MM.1S (cell line): ENCODE measurements around the gene DPP6.

Experiments used
- DNase-seq: peaks from one replicate; pipeline ENCODE4 v3.0.0-alpha.2; 2015
- H2AFZ ChIP-seq: fragments of 300-600 bp; sonication (generic); 2 replicates; pipeline ENCODE4 v1.6.0; 2016; ENCODE audit warnings: antibody characterized with exemption, low read length
- H3F3A ChIP-seq: fragments of 300-600 bp; sonication (generic); 2 replicates; pipeline ENCODE4 v1.6.1; 2016; ENCODE audit warnings: mild to moderate bottlenecking, antibody characterized with exemption, low read length, moderate library complexity, mixed read lengths; ENCODE audit not compliant: insufficient read depth
- H3K27ac ChIP-seq: fragments of 300-600 bp; sonication (generic); 2 replicates; pipeline ENCODE4 v1.5.1; 2016; ENCODE audit warnings: mild to moderate bottlenecking, low read length
- H3K27me3 ChIP-seq: fragments of 300-600 bp; sonication (generic); replicated peaks from 2 replicates; pipeline ENCODE4 v1.6.0; 2016; ENCODE audit warnings: low read length; ENCODE audit not compliant: insufficient read depth
- H3K36me3 ChIP-seq: fragments of 300-600 bp; sonication (generic); replicated peaks from 2 replicates; pipeline ENCODE4 v1.6.1; 2016; ENCODE audit warnings: mild to moderate bottlenecking, low read length, mixed read lengths; ENCODE audit not compliant: insufficient read depth
- H3K4me1 ChIP-seq: fragments of 300-600 bp; sonication (generic); 2 replicates; pipeline ENCODE4 v1.6.1; 2016; ENCODE audit warnings: low read length, mixed read lengths
- H3K4me2 ChIP-seq: fragments of 300-600 bp; sonication (generic); 2 replicates; pipeline ENCODE4 v1.6.0; 2016; ENCODE audit warnings: low read depth, low read length
- H3K4me3 ChIP-seq: fragments of 300-600 bp; sonication (generic); 2 replicates; pipeline ENCODE4 v1.5.1; 2016; ENCODE audit warnings: low read length, mixed read lengths
- H3K79me2 ChIP-seq: fragments of 300-600 bp; sonication (generic); 2 replicates; pipeline ENCODE4 v1.6.1; 2016; ENCODE audit warnings: mixed run types, low read length, mixed read lengths
- H3K9ac ChIP-seq: fragments of 300-600 bp; sonication (generic); 2 replicates; pipeline ENCODE4 v1.6.1; 2016; ENCODE audit warnings: low read length, mixed read lengths
- H3K9me2 ChIP-seq: fragments of 300-600 bp; sonication (generic); replicated peaks from 2 replicates; pipeline ENCODE4 v1.6.1; 2016; ENCODE audit warnings: mild to moderate bottlenecking, low read length, mixed read lengths; ENCODE audit not compliant: insufficient read depth
- H3K9me3 ChIP-seq: fragments of 300-600 bp; sonication (generic); replicated peaks from 2 replicates; pipeline ENCODE4 v1.6.1; 2016; ENCODE audit warnings: mild to moderate bottlenecking, low read length, mixed read lengths; ENCODE audit not compliant: insufficient read depth
- H4K20me1 ChIP-seq: fragments of 300-600 bp; sonication (generic); 2 replicates; pipeline ENCODE4 v1.6.1; 2016; ENCODE audit warnings: mild to moderate bottlenecking, low read length, moderate library complexity, mixed read lengths; ENCODE audit not compliant: insufficient read depth
- EZH2 ChIP-seq: fragments of 300-600 bp; sonication (generic); optimal IDR thresholded peaks from 2 replicates; pipeline ENCODE3; 2017; ENCODE audit warnings: low read depth, mild to moderate bottlenecking, antibody characterized with exemption, low read length, mixed read lengths
- EZH2phosphoT487 ChIP-seq: fragments of 300-600 bp; sonication (generic); IDR thresholded peaks from 2 replicates; pipeline ENCODE4 v1.6.1; 2018; ENCODE audit warnings: antibody characterized with exemption, low read length
- TF ChIP-seq, protein P1 (sequence below): fragments of 300-600 bp; sonication (generic); IDR thresholded peaks from 2 replicates; pipeline ENCODE4 v1.5.1; 2016; ENCODE audit warnings: antibody characterized with exemption, low read length, mixed read lengths

Gene DPP6

DNA sequence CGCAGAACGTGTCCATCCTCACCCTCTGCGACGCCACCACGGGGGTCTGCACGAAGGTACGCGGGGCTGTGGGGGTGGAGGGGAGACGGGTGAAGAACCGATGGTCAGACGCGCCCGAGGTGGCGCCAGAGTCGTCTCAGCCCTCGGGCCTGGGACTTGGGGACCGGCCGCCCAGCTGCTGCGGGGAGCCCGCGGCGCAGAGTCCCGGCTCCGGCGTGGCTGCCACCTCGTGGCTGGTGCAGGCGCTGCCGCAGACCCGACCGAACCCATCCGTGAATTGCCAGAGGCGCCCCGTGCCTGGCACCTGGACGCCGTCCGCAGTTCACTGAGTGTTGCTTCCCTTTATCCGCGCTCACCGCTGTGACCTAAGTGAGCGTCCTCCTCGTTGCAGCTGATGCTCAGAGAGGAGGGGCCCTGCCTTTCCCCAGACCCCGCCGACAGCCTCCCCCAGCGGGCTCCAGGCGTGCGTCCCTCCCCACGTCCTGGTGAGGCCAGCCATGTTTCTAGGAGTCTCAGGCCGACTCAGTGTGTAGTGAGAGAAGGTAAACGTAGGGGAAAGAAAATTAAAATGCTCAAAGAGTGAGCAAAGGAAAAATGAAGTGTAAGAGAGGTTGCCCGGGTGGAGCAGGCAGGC is 742.1 kb downstream of the DPP6 start:
- H4K20me1 ChIP-seq = no peaks in the 10 kb centered on the region
- no peak overlapping the region for H3K4me2 ChIP-seq
- TF ChIP-seq EZH2phosphoT487 (no peak), EZH2 (no peak)
- TF ChIP-seq, protein P1, sequence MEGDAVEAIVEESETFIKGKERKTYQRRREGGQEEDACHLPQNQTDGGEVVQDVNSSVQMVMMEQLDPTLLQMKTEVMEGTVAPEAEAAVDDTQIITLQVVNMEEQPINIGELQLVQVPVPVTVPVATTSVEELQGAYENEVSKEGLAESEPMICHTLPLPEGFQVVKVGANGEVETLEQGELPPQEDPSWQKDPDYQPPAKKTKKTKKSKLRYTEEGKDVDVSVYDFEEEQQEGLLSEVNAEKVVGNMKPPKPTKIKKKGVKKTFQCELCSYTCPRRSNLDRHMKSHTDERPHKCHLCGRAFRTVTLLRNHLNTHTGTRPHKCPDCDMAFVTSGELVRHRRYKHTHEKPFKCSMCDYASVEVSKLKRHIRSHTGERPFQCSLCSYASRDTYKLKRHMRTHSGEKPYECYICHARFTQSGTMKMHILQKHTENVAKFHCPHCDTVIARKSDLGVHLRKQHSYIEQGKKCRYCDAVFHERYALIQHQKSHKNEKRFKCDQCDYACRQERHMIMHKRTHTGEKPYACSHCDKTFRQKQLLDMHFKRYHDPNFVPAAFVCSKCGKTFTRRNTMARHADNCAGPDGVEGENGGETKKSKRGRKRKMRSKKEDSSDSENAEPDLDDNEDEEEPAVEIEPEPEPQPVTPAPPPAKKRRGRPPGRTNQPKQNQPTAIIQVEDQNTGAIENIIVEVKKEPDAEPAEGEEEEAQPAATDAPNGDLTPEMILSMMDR = peak; percentile 14; the same call in 1 of the 2 replicates
- no peak overlapping the region for H3K4me3 ChIP-seq
- DNase-seq = no peak
- H3K9ac ChIP-seq = no peak overlapping the region
- H3F3A ChIP-seq = no peaks in the 10 kb centered on the region
- peaks cover 6% of the 10 kb centered on the region; the same call in 1 of the 2 replicates for H3K27me3 ChIP-seq
- no peaks in the 10 kb centered on the region for H3K36me3 ChIP-seq
- H3K79me2 ChIP-seq = no peaks in the 10 kb centered on the region
- no peaks in the 10 kb centered on the region for H3K4me1 ChIP-seq
- no peaks in the 10 kb centered on the region for H3K9me2 ChIP-seq
- H3K27ac ChIP-seq = no peak overlapping the region
- H3K9me3 ChIP-seq = no peaks in the 10 kb centered on the region
- no peak overlapping the region for H2AFZ ChIP-seq

DNA sequence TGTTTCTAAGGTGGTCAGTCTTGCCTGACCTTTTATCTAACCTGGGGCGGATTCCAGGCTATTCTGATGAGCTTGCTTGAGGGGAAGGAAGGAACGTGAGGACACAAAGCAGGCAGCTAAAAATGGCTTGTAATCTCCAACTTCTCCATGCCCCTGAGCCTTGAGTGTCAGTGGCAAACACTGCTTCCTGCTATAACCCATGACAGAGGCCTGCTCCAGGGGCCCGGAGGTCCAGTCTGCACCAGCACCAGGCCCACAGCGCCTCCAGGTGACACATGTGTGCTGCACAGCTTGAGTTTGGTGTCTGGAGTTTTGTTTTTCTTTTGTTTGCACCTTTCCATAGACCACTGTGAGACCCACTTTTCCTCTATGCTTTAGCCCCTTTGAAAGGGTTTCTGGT is 742.8 kb downstream of the DPP6 start:
- Histone ChIP-seq H3K27me3 (peaks cover 7% of the 10 kb centered on the region; the same call in 1 of the 2 replicates), H3K79me2 (no peaks in the 10 kb centered on the region), H3K9me3 (no peaks in the 10 kb centered on the region), H3K4me2 (no peak overlapping the region), H3K36me3 (no peaks in the 10 kb centered on the region), H4K20me1 (no peaks in the 10 kb centered on the region), H3K4me3 (no peak overlapping the region), H3K9me2 (no peaks in the 10 kb centered on the region), H3K9ac (no peak overlapping the region), H2AFZ (no peak overlapping the region), H3F3A (no peaks in the 10 kb centered on the region), H3K27ac (no peak overlapping the region), H3K4me1 (no peaks in the 10 kb centered on the region)
- DNase-seq = no peak
- no peak for TF ChIP-seq EZH2
- TF ChIP-seq EZH2phosphoT487 = no peak
- TF ChIP-seq, protein P1 = no peak

DNA sequence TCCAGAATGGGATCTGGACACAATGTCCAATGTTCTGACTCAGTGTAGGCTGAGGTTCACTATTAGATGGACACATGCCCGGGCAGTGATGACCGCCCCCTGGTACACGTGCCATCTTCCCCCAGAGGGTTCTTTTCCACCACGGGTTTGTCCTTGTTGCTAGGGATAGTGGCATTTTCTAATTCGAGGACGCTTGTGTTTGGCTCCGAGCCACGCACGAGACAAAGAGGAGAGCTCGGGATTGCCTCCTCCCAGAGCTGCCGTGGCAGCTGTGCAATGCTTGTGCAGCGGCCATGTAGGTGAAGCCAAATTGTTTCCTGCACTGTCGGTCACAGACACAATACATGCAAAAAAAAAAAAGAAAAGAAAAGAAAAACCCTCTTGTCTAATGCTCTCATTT is 743.2 kb downstream of the DPP6 start:
- DNase-seq = no peak

More for the DNA sequence above, 743.2 kb downstream of the DPP6 start:
- H3F3A ChIP-seq = no peaks in the 10 kb centered on the region
- H3K4me3 ChIP-seq = no peak overlapping the region
- H3K4me2 ChIP-seq = no peak overlapping the region
- H3K36me3 ChIP-seq = no peaks in the 10 kb centered on the region
- H4K20me1 ChIP-seq = no peaks in the 10 kb centered on the region
- H3K9ac ChIP-seq = no peak overlapping the region
- no peak for TF ChIP-seq EZH2
- no peak for TF ChIP-seq EZH2phosphoT487
- TF ChIP-seq, protein P1 = no peak
- H3K9me3 ChIP-seq = no peaks in the 10 kb centered on the region
- peaks cover 11% of the 10 kb centered on the region; the same call in 1 of the 2 replicates for H3K27me3 ChIP-seq
- no peaks in the 10 kb centered on the region for H3K9me2 ChIP-seq
- no peaks in the 10 kb centered on the region for H3K4me1 ChIP-seq
- H3K79me2 ChIP-seq = no peaks in the 10 kb centered on the region
- no peak overlapping the region for H2AFZ ChIP-seq
- H3K27ac ChIP-seq = no peak overlapping the region
